Measurements from ENCODE around the gene TIAM1.

The TIAM1 gene

DNA sequence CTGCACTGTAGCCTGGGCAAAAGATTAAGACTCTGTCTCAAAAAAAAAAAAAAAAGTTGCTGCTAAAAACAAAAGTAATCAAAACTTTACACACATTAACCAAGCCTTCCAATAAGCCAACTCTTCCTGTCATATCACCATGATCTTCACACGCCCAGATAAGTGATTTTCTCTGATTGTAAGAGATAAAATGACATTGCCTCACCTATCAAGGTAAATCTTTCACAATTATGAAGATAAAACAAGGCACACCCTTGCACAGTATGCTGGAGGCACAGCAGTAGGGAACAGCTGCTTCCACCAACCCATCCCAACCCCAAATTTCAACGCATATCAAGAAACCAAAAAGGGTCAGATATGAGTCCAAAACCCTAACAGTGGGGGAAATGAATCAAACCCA lies 8.8 kb upstream of the TIAM1 start:
- DNase-seq (ENCODE audit: low spot score) = no peak

DNA sequence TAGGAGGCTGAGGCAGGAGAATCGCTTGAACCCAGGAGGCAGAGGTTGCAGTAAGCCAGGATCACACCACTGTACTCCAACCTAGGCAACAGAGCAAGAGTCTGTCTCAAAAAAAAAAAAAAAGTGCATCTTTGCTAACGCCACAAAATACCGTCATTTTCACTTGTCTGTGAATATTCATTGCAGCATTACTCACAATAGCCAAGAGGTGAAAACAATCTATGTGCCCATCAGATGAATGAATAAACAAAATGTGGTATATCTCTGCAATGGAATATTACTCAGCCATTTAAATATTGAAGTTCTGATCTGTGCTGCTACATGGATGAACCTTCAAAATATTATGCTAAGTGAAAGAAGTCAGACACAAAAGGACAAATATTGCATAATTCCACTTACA lies 7.9 kb upstream of the TIAM1 start:
- no peak for DNase-seq (ENCODE audit: low spot score)

DNA sequence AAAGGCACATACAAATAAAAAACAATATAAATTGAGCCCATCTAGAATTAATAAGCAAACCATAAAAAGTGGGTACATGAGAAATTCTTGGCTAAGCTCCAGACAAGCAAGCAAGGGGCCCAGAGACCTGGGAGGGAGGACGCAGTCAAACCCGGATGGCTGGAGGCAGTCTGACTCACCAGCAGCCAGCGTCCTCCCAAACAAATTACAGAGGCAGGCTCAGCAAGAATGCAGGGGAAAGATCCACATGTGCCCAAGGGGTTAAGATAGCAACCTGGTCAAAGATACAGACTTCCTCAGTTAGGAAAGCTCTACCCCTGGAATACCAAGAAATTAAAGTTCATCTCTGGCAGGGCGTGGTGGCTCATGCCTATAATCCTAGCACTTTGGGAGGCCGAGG lies 7.4 kb upstream of the TIAM1 start:
- DNase-seq (ENCODE audit: low spot score) = no peak

DNA sequence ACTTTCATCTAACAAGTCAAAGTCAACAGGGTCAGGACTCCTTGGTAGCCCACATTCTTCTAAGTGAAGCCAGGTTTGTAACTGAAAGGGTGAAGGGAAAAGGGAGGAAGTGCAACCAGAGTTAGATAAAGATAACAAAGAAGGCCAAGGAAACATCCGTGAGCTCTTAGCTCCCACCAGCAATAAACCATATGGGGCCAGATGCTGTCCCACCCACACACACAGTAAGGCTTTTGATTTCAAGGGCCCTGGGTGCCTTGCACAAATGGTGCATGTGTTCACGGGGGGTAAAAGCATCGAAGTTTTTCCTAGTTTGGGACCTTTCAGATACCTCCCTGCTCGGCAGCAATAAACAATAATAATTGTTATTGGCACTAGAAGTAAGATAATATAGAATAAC lies 5.1 kb upstream of the TIAM1 start:
- DNase-seq (ENCODE audit: low spot score) = no peak

DNA sequence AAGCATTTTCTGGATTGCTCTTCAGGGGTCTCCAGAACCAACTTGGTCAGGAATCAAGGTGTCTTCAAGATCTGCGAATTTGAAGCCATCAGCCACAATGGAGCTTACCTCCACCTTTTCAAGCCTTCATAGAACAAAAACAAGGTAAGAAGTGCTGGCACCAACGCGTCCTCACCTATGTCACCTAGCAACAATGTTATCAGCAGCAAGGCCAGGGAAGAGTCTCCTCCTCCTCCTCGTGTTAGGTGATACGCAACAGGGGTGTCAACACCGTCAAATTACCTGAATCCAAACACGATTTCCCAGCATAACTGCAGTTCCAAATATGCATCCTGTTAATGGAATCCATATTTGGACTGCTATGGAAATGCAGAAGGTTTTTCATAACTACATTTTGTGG lies 4.1 kb upstream of the TIAM1 start:
- no peak for DNase-seq (ENCODE audit: low spot score)

DNA sequence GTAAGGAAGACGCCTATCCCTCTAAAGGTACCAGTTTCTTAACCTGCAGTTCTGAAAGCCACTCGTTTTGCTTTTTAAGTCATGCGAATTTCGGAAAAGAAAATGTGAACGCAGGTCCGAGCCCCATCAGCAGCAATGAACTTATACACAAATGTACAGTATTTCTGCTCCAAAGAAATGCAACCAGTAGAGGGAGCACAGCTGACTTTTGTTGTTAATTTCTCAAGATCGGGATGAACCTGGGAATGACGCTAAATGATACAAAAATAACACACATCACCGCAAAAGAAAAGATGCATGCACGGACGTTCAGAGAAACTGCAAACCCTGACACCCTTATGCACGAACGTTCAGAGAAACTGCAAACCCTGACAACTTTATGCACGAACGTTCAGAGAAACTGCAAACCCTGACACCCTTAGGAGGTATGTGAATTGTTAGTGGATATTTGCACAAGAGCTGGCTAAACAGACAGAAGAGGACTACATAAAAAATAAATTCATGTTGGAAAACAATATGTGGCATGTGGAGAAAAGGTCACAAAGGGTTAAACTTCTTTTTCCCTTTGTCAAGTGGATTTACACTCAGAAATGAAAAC lies 3.5 kb upstream of the TIAM1 start:
- no peak for DNase-seq (ENCODE audit: low spot score)

DNA sequence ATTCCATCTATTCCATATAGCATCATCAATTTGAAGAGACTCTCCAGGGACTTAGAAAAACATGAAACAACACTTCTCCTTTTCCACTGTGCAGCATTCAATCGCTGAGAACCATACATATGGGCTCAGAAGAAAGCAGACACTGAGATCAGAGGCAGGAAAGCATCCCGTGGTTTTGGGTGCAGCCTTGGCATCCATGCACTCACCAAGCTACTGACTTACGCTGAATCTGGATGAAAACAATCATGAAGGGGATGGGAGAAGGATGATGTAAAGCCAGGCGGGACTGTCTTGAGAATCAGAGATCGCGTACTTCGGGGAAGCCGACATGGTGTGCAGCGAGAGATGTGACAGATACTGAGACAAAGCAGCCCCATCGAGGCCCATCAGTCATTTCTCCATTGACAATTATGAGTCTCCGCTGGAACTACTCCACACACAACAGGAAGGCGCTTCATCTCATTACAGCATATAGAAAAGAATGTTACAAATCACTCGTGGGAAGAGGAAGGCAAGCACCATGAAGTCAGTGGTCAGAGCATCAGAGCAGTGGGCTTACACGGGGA lies 2.3 kb upstream of the TIAM1 start:
- no peak for DNase-seq (ENCODE audit: low spot score)

DNA sequence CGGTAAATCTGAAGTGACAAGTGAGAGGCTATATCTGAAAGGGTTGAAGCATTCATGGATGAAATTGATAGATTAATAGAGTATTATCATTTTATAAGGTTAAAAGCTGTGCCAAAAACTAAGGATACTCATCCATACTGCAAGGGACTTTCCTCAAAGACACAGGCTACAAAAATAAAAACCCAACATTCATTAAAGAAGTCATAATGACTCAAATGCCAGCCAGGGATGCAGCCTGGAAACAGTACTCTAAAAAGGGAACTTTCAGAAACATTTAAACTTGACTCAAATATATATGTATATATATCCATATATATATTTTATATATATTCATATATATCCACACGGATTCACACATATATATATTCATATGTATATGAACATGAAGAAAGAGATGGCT lies 1.1 kb upstream of the TIAM1 start:
- DNase-seq (ENCODE audit: low spot score) = no peak

DNA sequence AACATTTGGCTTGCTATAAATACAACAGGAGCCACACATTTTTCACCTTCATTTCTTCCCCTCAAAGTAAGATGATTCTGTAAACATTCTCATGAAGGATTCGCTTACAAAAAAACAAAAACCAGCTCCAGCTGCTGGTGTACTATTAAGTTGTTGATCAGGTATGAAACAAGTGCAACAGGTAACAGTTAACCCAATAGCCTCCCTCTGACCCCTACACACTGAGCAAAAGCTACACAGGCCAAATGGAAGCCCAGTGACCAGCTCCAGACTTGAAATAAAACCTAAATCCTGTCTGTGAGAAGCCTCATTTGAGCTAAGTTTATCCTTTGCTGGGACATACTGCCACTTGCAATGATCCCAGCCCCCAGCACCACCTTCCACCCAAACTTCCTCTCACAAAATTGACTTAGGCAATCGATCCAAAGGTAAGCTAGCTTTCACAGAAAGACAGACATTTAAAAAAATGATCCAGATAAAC lies 991 bp downstream of the TIAM1 start:
- DNase-seq (ENCODE audit: low spot score) = no peak

DNA sequence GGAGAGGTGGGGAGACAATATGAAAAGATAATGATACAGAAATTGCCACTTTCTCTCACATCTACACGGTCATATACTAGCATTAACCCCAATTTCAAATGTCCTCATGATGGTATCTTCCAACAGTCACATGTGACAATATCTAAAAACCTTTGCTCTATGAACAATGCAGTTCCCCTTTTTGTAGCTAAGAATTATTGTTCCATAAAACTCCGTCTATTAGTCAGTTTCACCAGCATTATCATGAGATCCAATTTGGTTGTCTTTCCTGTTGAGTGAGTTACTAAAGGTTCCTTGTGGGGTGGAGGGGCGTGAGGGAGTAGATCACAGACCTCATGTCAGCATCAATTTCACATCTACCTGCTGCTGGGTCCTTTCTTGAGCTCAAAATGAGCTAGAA lies 1.7 kb downstream of the TIAM1 start:
- no peak for DNase-seq (ENCODE audit: low spot score)

DNA sequence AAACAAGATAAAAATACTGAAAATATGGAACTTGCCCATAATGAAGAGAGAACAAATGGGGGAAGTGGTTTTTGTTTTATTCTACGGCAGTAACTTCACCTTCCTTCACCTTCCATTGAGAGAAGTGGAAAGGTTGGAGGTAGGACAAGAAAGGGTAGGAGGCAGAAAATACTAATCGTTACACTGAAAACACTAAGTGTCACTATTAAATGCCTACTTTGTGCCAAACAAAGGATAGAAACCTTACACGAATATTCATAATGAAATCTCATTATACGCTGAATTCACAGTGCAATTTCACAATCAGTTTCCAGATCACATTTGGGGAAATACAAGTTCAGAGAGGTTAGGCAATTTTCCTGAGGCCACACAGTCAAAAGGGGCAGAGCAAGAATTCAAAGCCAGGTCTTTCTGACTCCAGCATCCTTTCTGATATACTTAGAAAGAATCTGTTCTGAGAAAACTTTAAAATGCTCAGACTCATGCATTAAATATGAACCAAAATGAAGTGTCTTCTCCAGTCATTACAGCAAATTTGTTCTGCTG lies 3.0 kb downstream of the TIAM1 start:
- DNase-seq (ENCODE audit: low spot score) = no peak

DNA sequence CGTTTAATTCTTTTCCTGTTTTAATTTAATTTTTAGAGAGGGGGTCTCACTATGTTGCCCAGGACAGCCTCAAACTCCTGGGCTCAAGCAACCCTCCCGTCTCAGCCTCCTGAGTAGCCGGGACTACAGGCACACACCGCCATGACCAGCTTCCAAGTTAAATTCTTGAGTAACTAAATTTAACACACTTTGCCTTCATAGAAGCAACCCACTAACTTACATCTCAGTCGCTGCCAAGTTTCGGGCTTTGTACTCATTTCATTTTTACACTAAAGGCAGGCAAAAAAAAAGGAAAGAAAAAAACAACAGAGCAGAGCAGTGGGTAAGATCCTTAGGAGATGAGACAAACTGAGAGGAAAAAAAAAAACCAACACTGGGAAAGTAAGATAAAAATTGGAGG lies 3.5 kb downstream of the TIAM1 start:
- no peak for DNase-seq (ENCODE audit: low spot score)

DNA sequence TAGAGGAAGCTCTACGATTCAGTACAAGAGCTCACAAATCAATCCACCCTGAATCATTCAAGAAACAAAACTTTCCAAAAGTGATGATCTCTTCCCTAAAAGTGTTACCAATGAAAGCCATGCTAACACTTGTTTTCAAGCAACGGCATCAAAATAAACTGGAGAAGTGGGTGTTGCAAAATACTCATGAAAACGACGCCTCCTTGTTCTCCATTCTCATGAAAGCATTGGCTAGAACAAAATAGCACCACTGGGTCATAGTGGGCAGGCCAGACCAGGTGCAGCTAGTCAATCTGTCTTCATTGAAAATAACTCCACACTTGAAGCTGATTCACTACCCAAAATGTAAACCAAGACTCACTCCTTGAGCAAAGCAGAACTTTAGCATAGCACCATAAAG lies 4.3 kb downstream of the TIAM1 start:
- DNase-seq (ENCODE audit: low spot score) = no peak

DNA sequence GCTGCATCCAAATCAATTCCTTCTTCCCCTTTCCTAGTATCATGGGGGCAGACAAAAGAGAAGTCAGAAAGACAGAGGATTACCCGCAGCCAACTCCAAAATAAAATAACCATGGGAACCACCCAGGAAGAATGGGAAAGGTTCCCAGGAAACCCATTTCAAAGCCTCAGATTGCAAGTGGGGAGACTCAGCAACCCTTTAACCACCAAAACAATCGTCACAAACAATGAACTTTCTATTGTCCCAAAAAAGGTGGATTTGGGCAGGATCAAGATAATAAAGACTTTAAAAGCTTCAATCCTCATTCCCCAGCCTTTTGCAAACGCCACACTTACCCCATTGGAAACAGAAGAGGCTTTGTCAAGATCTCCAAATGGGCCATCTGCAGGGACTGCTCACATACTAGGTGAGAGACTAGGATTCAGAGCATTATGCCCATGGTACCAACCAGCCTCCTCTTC lies 5.1 kb downstream of the TIAM1 start:
- no peak for DNase-seq (ENCODE audit: low spot score)

DNA sequence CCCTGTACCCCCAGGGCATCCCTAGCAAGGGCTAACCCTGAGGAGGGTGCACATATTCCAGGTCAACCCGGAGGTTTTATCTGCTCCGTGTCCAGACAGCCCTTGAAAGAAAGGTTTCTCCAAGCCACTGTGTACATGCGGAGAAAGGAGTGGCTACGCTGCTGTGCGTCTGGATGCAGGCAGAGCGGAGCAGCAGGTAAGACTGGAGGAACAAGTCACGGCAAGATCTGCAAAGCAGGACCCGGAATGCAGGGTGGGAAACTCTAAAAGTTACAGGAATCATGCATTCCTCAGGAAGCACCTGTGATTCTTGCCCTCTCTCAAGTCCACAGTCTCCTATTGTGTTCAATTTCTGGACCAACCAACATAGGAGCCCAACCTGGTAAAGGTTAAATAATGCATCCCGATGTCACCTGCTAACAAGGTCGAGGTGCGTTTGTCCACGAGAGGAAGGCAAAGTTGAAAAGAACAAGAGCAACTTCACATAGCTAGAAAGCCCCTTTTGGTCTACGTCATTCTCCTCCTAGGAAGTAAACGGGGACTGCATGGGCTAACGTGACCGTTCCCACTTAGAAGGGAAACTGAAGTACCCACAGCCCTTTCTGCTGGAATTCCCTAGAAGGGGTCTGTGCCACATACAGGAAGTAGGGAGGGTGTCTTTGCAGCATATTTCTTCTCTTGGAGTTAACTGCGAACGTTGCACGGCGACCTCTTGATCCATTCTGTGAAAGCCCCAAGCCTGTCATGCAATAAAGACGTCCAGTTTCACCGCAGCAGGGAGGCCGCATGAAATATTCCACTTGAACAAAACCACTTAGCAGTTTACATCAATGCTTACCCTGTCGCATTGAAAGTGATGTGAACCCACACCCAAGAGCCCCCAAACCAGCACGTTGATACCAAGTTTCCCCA lies 5.8 kb downstream of the TIAM1 start:
- no peak for DNase-seq (ENCODE audit: low spot score)

DNA sequence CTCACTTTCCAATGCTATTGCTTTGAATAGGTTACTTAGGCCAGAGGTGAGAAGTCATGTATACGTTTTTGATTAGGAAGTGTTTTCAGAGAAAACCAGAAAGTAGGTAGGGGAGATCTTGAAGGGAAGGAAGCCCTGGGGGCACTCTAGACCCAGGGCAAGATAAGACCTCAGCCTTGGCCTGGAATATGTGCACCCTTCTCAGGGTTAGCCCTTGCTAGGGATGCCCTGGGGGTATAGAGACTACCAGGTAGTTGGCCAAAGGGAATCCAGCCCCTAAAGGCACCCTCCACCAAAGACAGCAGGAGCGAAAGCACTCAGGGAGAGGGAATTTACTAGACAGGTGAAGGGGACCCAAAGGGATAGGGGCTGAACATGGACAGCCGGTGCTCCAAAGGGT lies 7.0 kb downstream of the TIAM1 start:
- no peak for DNase-seq (ENCODE audit: low spot score)

DNA sequence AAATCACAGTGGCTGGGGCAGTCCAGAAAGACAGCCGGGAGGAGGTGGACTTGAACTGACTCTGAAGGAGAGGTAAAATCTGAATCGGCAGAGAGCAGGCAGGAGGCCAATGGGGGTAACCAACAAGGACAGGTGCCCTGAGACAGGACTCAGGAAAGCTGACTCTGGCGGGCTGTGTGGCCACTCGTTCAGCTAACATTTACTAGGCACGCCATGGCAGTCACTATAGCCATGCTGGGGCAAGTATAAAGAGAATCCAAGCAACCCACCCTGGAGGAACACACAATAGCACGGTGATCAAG lies 7.4 kb downstream of the TIAM1 start:
- DNase-seq (ENCODE audit: low spot score) = no peak

DNA sequence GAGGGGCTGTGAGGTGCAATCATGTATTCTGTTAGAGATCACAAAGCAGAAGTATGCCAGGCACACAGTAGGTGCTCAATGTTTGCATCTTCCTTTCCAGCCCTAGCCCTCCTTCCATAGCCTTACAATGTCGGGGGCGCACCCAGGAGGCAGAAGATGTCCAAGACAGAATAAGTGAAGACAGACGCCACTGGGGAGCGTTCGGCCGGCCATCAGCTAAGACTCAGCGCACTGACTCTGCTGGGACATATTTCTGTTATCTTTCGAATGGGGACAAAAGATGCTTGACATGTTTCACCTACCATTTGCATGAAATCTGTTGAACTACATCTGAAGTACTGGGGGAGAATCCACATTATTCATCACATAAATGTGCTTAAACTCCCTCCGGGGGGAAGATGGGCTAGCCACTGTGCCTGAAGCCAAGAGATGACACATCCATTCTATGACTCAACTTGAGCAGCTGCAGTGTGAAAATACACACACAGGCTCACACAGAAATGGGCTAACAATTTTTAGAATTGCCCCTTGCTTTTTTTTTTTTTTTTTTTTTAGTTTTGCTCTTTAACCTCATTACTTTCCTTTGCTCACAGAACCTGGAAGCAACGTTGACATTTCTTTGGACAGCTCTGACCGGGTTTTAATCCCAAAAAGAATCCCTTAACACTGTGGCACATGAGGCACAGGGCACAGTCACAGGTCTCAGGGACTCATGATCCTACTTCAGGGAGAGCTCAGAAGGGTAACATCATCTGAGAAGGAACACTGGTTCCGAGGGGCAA lies 7.9 kb downstream of the TIAM1 start:
- no peak for DNase-seq (ENCODE audit: low spot score)

DNA sequence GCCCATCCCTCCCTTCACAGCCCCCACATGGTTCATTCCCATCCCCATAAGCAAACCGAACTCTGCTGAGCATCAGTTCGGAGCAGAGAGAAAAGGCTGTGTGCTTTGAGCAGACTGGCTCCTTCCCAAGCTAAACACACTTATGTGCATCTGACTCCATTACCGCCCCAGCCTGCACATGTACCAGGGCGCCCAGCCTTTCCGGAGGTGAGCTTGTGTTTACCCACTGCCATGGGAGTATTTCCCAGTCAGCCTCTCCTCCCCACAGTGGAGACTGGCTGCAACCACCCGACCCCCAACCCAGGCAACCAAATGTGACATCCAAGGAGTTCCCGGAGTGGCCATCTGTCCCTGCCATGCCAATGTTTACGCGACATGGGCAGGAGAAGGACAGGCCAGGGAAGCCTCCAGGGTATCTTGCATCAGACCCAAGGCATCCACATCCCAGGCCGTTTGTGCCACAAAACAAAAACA lies 9.4 kb downstream of the TIAM1 start:
- no peak for DNase-seq (ENCODE audit: low spot score)

DNA sequence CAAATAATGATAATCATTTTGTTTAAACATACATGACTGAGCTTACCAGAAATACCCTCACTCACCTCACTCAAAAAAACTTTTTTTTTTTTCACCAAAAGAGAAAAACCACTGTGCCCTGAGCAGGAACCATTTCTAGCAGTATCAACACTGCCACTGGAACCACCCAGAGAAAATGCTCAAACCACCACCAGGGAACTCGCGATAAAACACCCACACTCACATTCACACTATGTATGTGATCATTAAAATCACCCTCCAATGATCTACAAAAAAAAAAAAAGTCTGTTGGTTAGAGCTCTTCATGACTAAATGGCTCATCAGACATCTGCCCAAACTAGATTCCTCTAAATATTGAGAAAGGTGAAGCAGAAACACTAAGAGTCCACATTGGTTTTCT lies 11.5 kb downstream of the TIAM1 start:
- DNase-seq (ENCODE audit: low spot score) = no peak

DNA sequence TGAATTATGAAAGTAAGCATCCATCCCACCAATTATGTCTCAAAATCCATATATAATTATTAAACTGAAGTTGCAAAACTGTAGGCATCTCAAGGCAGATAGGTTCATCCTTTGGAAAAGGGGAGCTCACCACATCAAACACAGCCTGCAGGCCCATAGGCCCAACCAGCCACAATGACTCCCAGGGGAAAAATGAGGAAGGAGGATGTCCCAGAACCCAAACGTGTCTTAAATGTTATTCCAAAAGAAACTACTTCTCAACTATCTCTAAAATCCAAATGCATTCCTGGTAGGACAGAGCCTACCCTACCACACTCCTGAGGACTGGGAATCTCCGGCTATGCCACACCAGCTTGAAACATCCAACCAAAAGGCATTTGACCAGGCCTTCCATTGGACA lies 12.8 kb downstream of the TIAM1 start:
- no peak for DNase-seq (ENCODE audit: low spot score)

DNA sequence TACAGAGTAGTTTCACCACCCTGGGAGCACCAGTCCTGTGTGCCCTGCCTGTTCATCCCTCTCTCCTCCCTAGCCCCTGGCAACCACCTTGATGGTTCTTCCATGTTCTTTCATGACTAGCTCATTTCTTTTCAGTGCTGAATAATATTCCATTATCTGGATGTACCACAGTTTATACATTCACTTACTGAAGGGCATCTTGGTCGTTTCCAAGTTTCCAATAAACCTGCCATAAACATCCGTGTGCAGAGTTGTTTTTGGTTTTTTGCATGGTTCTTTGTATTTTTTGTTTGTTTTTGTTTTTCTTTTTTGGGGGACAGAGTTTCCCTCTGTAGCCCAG lies 13.9 kb downstream of the TIAM1 start:
- no peak for DNase-seq (ENCODE audit: low spot score)

All from hematopoietic multipotent progenitor cell treated with erythropoietin and hydrocortisone succinate and interleukin-3 and kit ligand, for 17 days (in vitro differentiated cells).